GM12872 (cell line): ENCODE data around the gene CPNE5.

Source experiments
- TF ChIP-seq, protein P1 (sequence below): IDR thresholded peaks from 3 replicates; pipeline ENCODE4 v1.5.1; 2011; ENCODE audit warnings: low read depth, mild to moderate bottlenecking, low read length, moderate library complexity; ENCODE audit not compliant: insufficient read depth

Gene CPNE5

DNA sequence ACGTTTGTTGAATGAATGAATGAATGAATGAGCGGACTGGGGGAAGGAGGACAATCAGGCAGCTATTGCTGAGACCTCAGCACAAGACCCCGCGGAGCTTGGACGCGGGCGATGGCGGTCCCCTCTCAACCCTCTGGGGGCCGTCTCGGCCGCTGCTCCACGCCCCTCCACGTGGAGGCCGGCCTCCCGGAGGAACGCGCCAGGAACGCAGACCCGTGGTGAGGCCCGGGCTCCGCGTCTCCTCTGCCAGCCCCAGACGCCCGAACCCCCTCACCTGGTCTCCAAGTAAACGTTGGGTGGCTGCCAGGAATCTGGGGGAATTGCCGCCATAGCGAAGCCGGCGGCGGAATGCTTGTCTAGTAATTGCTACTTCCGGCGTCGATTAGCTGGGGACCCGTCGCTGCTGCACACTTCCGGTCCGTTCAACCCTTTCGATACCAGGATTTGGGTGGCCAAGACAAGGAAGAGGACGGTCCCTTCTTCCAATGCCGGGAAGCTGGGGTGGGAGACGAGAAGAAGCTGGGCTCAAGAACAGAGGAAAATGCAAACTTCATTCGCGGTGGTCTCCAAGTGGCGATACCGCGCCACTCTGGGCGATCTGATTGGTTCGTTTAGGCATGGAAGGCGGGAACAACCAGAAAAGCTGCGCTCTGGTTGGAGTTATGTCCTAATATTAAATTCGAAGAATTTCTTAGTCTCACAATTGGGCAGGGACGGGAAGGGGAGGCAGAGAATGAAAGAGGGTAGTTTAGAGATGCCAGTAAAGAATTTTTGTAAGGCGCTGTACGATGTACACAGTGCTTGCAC, 35.4 kb upstream of the CPNE5 start, which contains the start of gene PPIL1:
TSS of gene PPIL1 (minus strand) at position 361 of the 807 bp plus-strand sequence. CDS start at position 330, 31 bp downstream.
- TF ChIP-seq, protein P1, sequence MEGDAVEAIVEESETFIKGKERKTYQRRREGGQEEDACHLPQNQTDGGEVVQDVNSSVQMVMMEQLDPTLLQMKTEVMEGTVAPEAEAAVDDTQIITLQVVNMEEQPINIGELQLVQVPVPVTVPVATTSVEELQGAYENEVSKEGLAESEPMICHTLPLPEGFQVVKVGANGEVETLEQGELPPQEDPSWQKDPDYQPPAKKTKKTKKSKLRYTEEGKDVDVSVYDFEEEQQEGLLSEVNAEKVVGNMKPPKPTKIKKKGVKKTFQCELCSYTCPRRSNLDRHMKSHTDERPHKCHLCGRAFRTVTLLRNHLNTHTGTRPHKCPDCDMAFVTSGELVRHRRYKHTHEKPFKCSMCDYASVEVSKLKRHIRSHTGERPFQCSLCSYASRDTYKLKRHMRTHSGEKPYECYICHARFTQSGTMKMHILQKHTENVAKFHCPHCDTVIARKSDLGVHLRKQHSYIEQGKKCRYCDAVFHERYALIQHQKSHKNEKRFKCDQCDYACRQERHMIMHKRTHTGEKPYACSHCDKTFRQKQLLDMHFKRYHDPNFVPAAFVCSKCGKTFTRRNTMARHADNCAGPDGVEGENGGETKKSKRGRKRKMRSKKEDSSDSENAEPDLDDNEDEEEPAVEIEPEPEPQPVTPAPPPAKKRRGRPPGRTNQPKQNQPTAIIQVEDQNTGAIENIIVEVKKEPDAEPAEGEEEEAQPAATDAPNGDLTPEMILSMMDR: 0 out of 3 replicates have a peak, but pooled peaks have one; percentile 5

DNA sequence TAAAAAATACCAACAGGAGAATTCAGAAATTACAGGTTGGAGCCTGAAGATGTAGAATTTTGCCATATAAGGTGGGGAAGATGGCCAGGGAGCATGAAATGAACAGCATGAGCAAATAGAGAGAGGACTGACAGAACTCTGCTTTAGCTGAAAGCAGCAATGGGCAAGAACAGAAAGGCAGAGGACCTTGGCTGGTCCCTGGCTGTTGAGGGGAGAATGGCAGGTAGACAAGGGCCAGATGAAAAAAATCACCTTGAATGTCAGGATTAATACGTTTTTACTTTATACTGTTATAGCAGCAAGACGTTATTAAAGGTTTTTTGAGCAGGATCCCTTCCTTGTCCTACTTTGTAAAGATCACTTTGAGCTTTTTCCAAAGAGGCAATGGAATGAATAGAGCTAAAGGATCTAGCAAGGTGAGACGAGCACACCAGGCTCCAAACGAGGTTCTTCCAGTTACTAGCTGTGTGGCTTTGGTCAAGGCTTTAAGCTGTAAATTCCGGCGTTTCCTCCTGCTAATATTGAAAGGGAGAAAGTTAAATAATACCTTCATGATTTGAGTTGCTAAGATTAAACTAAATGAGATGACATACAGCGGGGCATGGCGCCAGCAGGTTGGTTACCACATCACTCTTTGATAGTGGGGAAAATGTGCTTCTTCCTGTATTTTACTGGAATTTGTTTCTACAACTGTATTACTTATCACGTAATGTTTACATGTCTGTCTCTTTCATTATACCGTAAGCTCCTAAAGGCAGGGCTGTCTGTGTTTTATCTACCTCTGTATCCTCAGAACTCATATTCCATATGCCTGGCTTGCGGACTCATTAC, 34.6 kb upstream of the CPNE5 start:
- TF ChIP-seq, protein P1: peak; percentile 36; the same call in 1 of the 3 replicates

DNA sequence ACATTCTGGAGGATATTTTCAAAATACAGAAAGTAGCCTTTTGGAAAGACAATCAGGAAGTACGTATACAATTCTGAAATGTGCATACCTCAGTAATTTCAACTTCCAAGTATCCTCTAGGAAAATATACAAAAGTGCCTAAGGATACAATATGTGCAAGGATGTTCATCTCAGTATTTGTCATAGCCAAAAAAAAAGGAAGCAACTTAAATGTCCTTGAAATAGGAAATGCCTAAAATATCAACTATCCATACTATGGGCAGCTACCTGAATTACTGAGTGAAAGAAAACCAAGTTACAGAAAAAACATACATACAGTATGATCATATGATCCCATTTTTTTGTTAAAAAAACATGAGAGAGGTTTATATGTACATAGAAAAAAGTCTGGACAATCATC, 33.9 kb upstream of the CPNE5 start:
- TF ChIP-seq, protein P1: no peak

DNA sequence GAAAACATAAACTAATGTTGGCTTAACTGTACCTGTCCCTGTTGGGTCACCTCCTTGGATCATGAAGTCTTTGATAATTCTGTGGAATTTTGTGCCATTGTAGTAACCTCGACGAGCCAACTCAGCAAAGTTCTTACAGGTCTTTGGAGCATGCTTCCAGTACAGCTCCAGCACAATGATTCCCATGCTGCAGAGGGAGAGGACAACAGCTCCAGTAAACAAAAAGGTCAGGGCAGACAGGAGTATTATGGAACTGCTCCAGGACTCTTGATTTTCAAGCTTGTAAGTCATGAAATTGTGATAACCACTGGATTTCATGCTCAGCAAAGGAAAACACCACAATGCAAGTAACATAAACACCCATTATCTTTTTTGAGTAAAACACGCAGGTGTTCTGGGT, 32.4 kb upstream of the CPNE5 start:
- TF ChIP-seq, protein P1: no peak

DNA sequence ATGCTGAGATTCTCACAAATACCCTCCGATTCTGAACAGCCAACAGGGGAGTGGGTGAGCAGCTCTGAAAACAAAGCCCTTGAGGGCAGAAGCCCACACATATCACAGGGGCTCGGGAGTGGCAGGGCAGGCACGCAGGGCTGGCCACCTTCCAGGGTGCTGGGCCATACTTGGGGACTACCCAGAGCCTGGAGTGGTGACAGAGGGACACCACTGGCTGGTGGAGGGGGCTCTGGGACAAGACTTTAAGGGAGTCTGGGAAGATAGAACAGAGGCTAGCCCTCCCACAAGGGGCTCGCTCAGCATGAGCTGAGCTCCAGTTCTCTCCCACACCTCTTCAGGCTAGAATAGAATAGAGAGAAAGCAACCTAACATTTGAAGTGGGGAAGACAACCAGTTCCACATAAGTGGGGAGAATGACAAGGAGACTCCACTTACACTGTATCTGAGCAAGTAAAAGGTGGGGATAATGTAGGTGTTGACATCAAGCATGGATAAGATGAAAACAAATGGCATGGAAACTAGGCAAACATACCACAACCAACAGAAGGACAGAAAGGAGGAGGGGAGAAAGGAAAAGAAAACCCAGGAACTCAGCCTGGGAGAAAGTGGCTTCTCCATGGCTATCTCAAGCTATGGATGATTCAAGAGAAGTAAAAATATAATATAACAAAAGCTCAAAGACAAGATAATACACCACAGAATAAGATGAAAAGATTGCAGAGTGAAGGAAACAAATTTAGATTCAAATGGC, 28.4 kb upstream of the CPNE5 start:
- TF ChIP-seq, protein P1: no peak

DNA sequence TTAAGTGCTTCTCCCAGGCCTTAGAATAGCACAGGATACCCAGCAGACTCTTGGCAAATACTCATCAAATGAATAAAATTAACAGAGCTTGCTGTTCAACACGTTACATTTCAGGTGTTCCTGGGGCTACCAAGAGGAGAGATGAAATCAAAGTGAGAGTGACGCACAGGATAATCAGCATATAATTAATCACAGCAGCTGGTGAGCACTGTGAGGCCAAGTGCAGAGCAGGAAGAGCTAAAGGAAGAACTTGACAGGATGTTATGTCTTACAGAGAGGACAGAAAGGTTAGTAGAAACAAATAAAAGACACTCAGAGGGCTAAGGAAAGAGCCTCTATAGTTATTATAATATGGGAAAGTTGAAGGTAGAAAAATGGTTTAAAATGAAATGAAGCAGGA, 26.6 kb upstream of the CPNE5 start:
- TF ChIP-seq, protein P1: no peak
